NCI-H69 (cell line): ENCODE results near the gene FGD5.

Source experiments
- DNase-seq: peaks from one replicate; lab custom pipeline; 2025; lab: John Stamatoyannopoulos, UW

Gene FGD5

DNA sequence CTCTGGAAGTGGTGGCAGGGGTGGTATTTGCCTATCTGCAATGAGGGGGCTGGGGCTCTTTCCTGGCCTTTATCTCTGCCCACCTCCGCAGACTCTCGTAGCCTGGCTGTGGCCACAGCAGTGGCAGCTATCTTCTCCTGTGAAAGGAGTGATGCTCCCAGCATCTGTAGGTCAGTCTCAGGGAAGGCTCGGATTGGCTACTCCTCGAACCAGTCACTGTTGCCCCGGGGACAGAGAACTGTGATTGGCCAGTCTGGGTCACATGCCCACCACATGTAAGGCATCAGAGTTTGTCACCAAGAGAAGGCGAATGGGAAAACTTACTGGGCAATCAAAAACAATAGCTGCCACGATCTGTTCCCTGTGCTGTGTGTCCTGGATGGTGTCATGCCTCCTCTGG lies 30.1 kb upstream of the FGD5 start:
- DNase-seq = no peak

DNA sequence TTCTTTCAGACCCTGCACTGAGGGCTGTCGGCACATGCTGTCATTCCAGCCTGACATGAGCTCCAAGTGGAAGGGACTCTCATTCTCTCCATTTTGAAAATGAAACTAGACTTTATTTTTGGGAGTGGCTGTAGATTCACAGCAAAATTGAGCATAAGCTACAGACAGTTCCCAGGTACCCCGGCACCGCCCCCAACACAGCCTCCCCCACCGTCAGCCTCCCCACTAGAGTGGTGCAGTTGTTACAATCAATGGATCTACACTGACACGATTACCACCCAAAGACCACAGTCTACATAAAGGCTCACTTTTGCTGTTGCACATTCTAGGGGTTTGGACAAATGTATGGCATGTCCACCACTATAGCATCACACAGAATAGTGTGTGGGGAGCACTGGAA lies 29.5 kb upstream of the FGD5 start:
- DNase-seq = no peak

DNA sequence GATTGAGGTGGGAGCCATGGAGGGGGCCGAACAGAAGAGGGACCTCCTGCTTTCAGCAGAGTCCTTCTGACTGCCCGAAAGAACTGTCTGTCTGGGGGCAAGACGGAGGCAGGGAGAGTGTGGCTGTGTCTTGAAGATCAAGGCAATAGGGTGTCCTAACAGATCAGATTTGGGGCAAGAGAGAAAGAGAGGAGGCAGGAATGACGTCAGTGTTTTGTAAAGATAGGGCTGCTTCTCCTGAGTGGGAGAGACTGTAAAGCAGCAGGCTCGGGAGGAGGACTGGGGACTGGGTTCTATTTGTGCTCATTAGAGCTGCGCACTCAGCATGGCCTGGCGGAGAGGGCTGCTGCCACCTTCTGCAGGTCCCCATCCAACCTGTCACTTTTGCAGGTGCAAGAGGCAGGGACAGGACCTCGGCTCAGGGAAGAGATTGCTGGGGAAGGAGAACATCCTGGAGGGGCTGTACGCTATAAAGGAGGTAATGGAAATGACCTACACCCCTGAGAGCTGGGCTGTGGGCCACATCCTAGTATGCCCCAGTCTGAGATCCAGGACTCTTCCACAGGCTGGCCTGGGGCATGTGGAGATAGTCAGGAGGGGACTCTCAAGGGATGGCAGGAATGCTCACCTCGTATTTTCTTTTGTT lies 29.0 kb upstream of the FGD5 start:
- no peak for DNase-seq

- DNase-seq = peak; percentile 58
These were observed 27.3 kb upstream of the FGD5 start for GRCh38 chr3:14791343-14791945.

- no peak for DNase-seq
These were observed 26.1 kb upstream of the FGD5 start for GRCh38 chr3:14792691-14793121.

GRCh38 chr3:14793126-14793857 lies 25.5 kb upstream of the FGD5 start:
- DNase-seq = no peak

GRCh38 chr3:14793858-14794234 lies 24.9 kb upstream of the FGD5 start:
- DNase-seq = no peak

GRCh38 chr3:14794435-14794834 lies 24.3 kb upstream of the FGD5 start:
- no peak for DNase-seq

DNA sequence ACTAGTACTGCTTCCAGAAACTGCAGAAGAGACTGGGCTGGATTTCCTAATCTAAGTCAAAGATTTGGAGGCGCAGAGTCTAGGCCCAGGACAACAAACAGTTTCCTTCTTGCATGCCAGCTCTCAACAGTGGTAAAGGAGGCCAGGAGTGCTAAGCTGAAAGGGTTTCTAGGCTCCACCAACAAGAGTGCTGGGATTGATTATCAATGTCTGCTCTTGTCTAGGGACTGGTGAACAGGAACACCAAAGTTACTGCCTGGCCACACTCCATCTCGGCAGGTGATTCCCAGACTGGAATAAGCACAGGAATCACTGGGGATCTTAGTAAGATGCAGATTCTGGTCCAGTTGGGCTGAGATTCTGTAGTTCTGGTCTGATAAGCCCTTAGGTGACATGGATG lies 22.8 kb upstream of the FGD5 start:
- DNase-seq = no peak

- no peak for DNase-seq
These were observed 22.2 kb upstream of the FGD5 start for GRCh38 chr3:14796403-14797077.

DNA sequence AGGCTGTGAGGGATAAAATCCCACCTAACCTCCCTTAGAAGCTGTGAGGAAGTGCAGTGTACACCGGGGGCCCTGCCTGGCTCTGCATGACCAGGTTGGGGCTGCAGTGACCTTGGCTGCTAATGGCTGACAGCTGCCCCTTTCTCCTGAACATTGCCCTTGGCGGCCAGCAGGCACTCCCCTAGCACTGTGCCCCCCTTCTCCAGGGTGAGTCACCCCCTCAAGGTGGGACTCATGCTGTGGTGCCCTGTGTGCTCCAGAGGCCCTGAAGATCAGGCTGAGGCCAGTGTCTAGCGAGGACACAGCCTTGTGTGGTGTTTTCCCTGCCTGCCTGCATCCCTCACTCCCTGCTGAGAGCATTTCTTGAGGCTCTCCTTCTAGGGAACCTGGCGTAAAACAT lies 21.0 kb upstream of the FGD5 start:
- no peak for DNase-seq

GRCh38 chr3:14798231-14798630 lies 20.5 kb upstream of the FGD5 start:
- DNase-seq = no peak

DNA sequence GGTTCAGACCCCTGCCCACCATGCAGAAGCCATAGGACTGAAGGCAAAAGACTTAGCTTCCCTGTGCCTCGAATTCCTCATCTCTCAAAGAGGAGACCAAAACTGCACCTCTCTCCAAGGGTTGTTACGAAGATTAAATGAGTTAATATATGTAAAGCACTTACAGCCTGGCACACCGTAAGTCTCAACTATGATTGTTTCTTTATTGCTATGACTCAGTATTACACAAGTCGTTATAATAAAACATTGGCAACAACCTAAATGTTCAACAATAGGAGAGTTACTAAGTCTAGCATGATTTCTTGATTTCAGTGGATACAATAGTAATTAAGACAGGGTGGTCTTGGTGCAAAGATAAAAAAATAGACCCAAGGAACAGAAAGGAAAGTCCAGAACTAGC lies 19.6 kb upstream of the FGD5 start:
- DNase-seq = no peak

DNA sequence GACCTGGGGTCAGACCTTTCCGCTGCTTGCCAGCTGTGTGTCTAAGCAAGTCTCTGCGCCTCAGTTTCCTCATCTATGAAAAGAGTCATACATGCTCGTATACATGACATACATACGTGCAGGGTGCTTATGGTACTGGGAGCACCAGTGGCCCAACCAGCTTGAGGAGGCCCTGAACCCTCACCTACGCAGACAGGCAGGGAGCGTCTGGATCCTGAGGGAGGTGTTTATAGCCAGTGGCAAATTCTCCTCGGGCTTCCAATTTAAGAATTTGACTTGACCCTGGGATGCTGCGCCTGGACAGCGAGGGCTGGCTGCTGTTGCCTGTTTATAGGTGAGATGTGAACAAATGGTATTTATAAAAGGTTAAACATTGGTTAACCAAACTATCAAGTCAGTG lies 17.7 kb upstream of the FGD5 start:
- DNase-seq = no peak

- no peak for DNase-seq
These were observed 16.9 kb upstream of the FGD5 start for GRCh38 chr3:14801668-14802380.

GRCh38 chr3:14802381-14802731 lies 16.4 kb upstream of the FGD5 start:
- DNase-seq = no peak

- DNase-seq = no peak
These were observed 15.4 kb upstream of the FGD5 start for GRCh38 chr3:14803101-14803980.

- DNase-seq = peak; percentile 8
These were observed 14.6 kb upstream of the FGD5 start for GRCh38 chr3:14803981-14804834.

GRCh38 chr3:14804835-14805780 lies 13.7 kb upstream of the FGD5 start:
- no peak for DNase-seq
